DMS 273 (cell line): ENCODE results near the gene C12orf56.

Experiments used
- DNase-seq: peaks from one replicate; lab custom pipeline; 2025; ENCODE audit not compliant: unreplicated experiment; lab: John Stamatoyannopoulos, UW

Gene C12orf56

GRCh38 chr12:64390275-64390851, at the start of gene C12orf56:
Gene C12orf56, minus strand, starts transcription at chr12:64390758. Its CDS starts 193 bp downstream, at chr12:64390565.
- peak; percentile 55 for DNase-seq

GRCh38 chr12:64440100-64440499, 49.5 kb upstream of the C12orf56 start:
- no peak for DNase-seq

GRCh38 chr12:64433915-64434314, 43.4 kb upstream of the C12orf56 start:
- DNase-seq, result no peak

GRCh38 chr12:64431791-64432190, 41.2 kb upstream of the C12orf56 start:
- DNase-seq, result no peak

- no peak for DNase-seq
These were observed 40.3 kb upstream of the C12orf56 start for GRCh38 chr12:64430886-64431285.

- DNase-seq, result no peak
These were observed 38.4 kb upstream of the C12orf56 start for GRCh38 chr12:64428956-64429355.

GRCh38 chr12:64427988-64428387, 37.4 kb upstream of the C12orf56 start:
- no peak for DNase-seq

GRCh38 chr12:64419696-64420095, 29.1 kb upstream of the C12orf56 start:
- no peak for DNase-seq

- no peak for DNase-seq
These were observed 27.7 kb upstream of the C12orf56 start for GRCh38 chr12:64418209-64418608.

- no peak for DNase-seq
These were observed 23.3 kb upstream of the C12orf56 start for GRCh38 chr12:64413884-64414283.

- DNase-seq, result no peak
These were observed 21.9 kb upstream of the C12orf56 start for GRCh38 chr12:64412459-64412858.

GRCh38 chr12:64411427-64411826, 20.9 kb upstream of the C12orf56 start:
- DNase-seq, result no peak

- peak; percentile 17 for DNase-seq
These were observed 17.0 kb upstream of the C12orf56 start for GRCh38 chr12:64407342-64408223.

- DNase-seq, result peak; percentile 81
These were observed 14.1 kb upstream of the C12orf56 start for GRCh38 chr12:64404470-64405256.

GRCh38 chr12:64403707-64404469, 13.3 kb upstream of the C12orf56 start, which contains the start of gene XPOT:
Gene XPOT, plus strand, starts transcription at chr12:64404392. Its CDS starts 5,644 bp downstream, at chr12:64410036.
- peak; percentile 97 for DNase-seq

- no peak for DNase-seq
These were observed 11.6 kb upstream of the C12orf56 start for GRCh38 chr12:64402181-64402580.

GRCh38 chr12:64400041-64400440, 9.5 kb upstream of the C12orf56 start:
- DNase-seq, result no peak

- DNase-seq, result no peak
These were observed 5.2 kb upstream of the C12orf56 start for GRCh38 chr12:64395739-64396138.

- peak; percentile 47 for DNase-seq
These were observed 1.7 kb upstream of the C12orf56 start for GRCh38 chr12:64392221-64392620.

- no peak for DNase-seq
These were observed 1.4 kb downstream of the C12orf56 start for GRCh38 chr12:64389154-64389553.
